HG03060 (cell line): ENCODE results near the gene ZNF689.
A peak's percentile ranks its signal among the peaks of the same experiment; 100 is the strongest.

ENCODE experiments used
- ATAC-seq: cut with Tn5 transposase; IDR thresholded peaks from one replicate; pipeline ENCODE4 v1.9.1; 2021; ENCODE audit warnings: low read depth, moderate number of reproducible peaks; ENCODE audit not compliant: unreplicated experiment

Gene ZNF689

GRCh38 chr16:30567160-30567990 lies 42.8 kb downstream of the ZNF689 start:
- no peak for ATAC-seq

DNA sequence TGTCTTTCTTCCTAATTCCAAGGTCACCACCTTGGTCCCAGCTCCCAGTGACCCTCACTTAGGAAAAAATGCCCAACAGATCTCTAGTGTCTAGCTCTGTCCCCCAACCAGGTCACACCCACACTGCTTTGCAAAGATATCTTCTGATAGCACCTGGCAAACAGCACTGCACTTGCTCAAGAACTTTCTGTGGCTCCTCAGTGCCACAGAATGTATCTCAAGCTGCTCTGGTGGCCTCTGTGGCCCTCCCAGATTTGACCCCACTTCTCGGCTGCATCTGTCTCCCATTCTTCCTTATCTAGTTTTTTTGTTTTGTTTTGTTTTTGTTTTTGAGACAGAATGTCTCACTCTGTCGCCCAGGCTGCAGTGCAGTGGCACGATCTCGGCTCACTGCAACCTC lies 43.7 kb downstream of the ZNF689 start:
- ATAC-seq = no peak

DNA sequence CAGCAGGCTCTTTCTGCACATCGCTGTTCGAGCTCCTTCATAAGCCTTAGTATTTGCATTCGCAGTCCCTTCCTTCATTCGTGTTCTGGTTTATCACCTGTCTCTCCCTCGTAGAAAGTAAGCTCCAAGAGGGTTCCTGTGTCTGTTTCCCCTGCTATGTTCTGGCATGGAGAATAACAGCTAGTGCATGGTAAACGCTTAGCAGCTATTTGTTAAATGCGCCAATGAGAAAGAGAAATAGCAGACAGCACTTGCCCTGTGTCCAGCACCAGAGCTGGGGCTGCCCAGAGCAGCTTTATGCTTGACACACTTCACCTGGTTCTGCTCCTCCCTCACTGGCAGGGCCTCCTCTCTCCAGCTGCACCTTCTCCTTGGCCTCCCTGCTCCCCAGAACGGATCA lies 44.2 kb downstream of the ZNF689 start:
- ATAC-seq = no peak

DNA sequence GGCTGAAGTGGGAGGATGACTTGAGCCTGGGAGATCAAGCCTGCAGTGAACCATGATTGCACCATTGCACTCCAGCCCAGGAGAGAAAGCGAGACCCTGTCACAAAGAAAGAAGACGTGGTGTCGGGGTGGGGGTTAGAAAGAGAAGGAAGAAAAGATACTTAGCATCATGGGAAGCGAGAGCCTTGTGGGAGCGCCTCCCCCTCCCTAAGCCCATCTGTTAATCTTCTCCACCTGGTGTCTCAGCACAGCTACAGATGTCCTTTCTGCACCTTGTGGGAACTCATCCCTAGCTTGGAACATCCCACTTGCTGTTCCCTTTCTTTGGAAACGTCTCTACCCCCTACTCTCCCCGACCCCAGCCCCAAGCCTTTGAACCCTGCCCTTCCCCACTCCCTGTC lies 44.7 kb downstream of the ZNF689 start:
- no peak for ATAC-seq

DNA sequence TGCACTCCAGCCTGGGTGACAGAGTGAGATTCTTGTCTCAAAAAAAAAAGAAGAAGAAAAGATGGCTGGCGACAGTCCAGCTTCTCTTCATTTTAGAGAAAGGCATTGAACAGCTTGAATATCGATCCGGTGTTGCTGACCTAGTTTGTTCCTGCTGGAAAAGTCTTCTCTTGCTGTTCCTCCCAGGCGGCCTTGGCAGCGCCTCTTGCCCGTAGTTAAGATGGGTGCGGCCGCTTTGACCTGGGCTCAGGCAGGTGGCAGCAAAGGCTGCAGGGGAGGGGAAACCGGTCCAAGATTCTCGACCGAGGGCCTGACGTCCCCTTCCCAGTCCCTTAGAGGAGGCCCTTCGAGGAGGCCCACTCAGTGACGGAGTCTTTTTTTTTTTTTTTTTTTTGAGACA lies 48.2 kb downstream of the ZNF689 start:
- no peak for ATAC-seq

DNA sequence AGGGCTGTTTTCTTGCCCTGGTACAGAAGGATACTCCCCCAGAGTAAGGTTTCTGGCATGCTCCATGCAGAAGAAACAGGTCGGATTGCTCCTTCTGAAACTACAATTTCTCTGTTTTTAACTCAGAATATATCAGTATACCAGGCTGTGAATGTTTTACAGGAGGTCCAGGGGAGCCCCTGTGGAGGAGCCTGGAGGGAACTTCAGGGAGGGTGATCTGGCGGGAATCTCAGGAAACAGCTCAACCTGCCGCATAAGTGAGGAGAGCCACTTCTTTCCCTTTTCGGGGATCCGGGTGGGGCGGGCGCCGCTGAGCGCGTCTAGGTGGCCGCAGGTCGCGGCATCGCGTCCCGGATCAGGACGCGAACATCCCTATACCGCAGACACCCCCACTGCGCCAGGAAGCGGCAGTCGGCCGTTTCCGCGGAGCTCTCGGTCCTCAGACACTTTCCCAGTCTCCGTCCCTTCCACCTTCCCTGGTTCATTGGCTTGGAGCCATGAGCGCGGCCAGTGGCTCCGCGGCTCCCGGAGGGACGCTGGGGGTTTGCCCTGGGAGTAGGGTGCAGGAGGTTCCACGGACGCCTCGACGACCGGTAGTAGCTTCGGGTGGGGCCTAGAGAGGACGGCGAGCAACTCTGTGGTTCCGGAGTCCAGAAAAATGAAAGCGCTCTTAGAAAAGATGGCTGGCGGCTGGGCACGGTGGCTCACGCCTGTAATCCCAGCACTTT lies 48.9 kb downstream of the ZNF689 start:
- no peak for ATAC-seq

GRCh38 chr16:30559690-30560089 lies 50.5 kb downstream of the ZNF689 start:
- no peak for ATAC-seq

- ATAC-seq = no peak
These were observed 51.3 kb downstream of the ZNF689 start for GRCh38 chr16:30558789-30559377.

GRCh38 chr16:30557957-30558788 lies 52.0 kb downstream of the ZNF689 start, which contains the start of gene ZNF764:
ZNF764 (minus strand) TSS chr16:30558374; CDS start chr16:30558182, 192 bp downstream.
- ATAC-seq = peak; percentile 80

DNA sequence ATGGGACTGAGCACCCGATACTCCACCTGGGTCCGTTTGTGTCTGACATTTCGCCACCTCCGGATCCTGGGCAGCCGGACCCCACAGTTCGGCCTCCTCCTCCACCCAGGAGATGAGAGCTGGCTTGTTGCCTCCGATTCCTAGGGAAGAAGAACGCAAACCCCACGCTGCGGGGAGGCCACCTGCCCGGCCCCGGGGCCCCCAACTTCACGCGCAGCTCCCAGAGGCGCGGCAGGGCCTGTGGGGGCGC lies 52.6 kb downstream of the ZNF689 start:
- no peak for ATAC-seq

DNA sequence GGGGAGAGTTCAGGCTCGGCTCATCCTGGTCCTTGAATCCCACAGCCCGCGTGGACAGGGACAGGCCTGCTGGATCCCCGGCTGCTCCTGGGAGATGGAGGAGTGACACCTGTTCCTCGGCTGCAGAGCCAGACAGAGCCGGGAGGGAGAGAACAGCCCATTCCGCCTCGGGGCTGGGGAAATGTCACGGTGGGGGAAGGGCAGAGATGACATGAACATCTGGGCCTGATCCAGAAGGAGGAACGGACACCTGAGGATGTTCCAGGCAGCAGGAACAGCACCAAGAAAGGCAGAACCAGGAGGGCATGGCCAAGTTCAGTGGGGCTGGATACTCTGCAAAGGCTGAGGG lies 54.1 kb downstream of the ZNF689 start:
- no peak for ATAC-seq

DNA sequence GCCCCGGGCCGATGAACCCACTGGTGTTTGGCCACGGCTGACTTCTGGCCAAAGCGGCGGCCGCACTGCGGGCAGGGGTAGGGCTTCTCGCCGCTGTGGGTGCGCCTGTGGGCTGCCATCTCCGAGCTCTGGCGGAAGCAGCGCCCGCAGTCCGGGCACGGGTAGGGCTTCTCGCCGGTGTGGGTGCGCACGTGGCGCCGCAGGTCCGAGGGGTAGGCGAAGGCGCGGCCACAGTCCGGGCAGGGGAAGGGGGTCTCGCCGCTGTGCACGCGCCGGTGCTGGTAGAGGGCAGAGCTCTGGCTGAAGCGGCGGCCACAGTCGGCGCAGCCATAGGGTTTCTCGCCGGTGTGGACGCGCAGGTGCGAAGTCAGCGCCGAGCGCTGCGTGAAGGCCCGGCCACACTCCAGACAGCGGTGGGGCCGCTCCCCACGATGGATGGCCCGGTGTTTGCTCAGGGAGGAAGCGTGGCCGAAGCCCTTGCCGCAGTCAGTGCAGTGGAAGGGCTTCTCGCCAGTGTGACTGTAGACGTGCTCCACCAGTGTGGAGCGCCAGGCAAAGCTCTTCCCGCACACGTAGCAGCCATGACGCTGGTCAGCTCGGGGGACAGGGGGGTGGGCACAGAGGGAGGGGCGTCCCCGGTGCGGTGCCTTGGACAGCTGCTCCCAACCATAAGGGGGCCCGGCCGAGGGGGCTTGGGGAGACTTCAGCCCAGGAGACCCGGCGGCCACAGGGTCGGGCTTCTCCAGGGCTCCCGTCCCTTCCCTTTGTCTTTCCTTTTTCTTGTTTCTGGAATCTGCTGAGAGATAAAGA lies 54.7 kb downstream of the ZNF689 start:
- ATAC-seq = no peak

DNA sequence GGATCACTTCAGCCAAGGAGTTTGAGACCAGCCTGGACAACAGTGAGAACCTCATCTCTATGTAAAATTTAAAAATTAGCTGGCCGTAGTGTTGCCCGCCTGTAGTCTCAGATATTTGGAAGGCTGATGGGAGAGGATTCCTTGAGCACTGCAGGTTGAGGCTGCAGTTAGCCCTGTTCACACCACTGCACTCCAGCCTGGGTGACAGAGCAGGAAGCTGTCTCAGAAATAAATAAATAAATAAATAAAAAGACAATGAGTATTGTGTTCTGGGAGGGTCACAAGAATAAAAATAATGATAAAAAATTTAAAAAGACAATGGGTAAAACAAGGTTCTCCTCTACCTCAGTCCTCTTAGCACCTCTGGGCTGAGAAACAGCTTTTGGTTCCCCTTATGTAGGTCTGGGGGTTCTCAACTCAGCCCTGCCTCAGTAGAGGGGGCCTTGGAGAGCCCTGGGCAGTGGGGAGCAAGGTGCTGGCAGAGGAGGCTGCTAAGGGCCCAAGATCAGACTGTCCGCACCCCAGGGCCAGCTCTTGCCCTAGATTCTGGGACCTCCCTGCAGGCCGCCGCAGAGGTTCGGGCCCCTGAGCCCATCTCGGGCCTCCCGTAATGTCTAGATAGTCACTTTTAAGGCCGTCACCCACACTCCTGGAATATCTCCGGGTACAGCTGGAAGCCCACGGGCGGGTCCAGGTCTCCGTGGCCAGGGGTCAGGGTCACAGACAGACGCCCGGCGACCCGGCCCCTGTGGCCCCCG lies 55.5 kb downstream of the ZNF689 start:
- ATAC-seq = no peak

DNA sequence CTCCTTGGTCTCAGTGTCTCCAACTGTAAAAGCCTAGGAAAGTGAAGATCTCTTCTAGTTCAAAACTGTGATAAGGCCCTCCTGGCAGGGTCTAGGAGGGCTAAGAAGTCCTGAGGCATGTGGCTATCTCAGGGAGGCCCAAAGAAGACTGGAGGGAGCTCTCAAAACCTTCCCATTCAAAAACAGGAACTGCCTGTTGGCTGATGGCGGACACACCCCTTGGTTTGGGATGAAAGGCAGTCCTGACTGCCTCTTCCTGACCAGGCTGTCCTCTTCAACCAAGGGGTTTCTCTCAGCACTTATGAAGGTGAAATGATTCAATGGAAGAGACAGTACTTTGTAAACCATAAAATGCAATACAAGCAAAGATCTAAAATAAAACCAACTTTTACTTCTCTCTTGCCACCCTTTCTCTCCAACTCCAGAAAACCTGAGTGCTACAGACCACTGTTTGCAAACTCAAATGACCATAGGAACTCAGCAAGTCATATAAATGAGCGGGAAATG lies 56.7 kb downstream of the ZNF689 start:
- ATAC-seq = no peak

DNA sequence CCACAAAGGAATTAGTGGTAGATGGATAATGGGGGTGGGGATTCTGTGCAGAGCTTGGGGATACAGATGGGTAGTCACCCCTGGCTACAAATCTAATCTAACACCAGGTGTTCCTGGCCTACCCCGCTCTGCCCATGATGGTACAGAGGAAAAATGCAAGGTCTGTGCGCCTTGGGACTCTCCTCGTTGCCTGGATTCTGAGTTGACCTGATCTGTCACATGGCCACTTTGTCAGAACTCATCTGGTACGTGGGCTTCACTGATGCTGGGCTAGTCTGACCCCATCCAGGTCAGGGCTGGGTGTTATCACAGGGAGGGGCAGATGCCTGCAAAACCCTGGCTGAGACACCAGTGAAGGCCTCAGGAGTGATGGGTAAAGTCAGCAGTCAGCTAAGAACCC lies 57.2 kb downstream of the ZNF689 start:
- ATAC-seq = no peak
